HCT116 (cell line): ENCODE results near the gene SMTNL1. TPM values are rescaled to one million over a fixed set of nuclear protein-coding genes. Genes with fewer than 3 reads are reported as not detected.

Experiments
- ATAC-seq: fragments of 200-7000 bp; cut with Tn5 transposase; 2 replicates; pipeline ENCODE4 v1.9.1; 2020; ENCODE audit warnings: mild to moderate bottlenecking, moderate library complexity
- BruUV-seq: library from RNA; stranded (reverse); fragments of 400-500 nt; replicated peaks from 2 replicates; lab custom pipeline; 2021; lab: Mats Ljungman, UMichigan
- CTCF ChIA-PET: fragments of 300-600 bp; sonication (Branson Sonifier 250); formaldehyde crosslinking; loops from one replicate; lab custom pipeline; 2021; ENCODE audit warnings: antibody characterized with exemption; lab: Charles Lee
- POLR2A ChIA-PET: fragments of 300-600, 350-600 bp; sonication (Branson Sonifier 250); formaldehyde crosslinking; loops from one replicate; lab custom pipeline; 2021; ENCODE audit warnings: antibody characterized with exemption; lab: Charles Lee
- RAD21 ChIA-PET, 2 experiments: fragments of 300-600 bp; sonication (Branson Sonifier 250); formaldehyde crosslinking; loops; one replicate each; lab custom pipeline; 2023; ENCODE audit warnings: low total read pairs in 2 of 2; ENCODE audit not compliant: uncharacterized antibody in 2 of 2, unreplicated experiment in 2 of 2, low non-redundant PET in 1 of 2; lab: Charles Lee
- DNase-seq: peaks from one replicate; pipeline ENCODE4 v3.0.0-alpha.2; 2010; ENCODE audit warnings: low read depth, low spot score
- H2AFZ ChIP-seq: fragments of 200-600 bp; shearing (Covaris generic), sonication (generic); 2 replicates; pipeline ENCODE4 v1.6.1; 2017; ENCODE audit warnings: low read depth, mixed run types, mixed read lengths, antibody characterized with exemption, low read length; ENCODE audit not compliant: poor library complexity, severe bottlenecking
- H3K27ac ChIP-seq: 2 replicates; pipeline ENCODE4 v1.5.1; 2012; ENCODE audit warnings: low read depth, low read length
- H3K27me3 ChIP-seq: fragments of 200-600 bp; sonication (generic); 2 replicates; pipeline ENCODE4 v1.6.1; 2016; ENCODE audit warnings: mixed run types, low read length, mixed read lengths; ENCODE audit not compliant: insufficient read depth
- H3K36me3 ChIP-seq, 2 experiments: fragments of 200-500 bp in 1 of 2; fragments of 200-600 bp in 1 of 2; sonication (Bioruptor generic) in 1 of 2; sonication (generic) in 1 of 2; 2 replicates each; pipeline versions ENCODE4 v1.5.1 to v1.6.1; 2014 to 2016; ENCODE audit warnings: low read length in 2 of 2, inconsistent platforms in 1 of 2, mixed read lengths in 1 of 2, mixed run types in 1 of 2; ENCODE audit not compliant: insufficient read depth in 2 of 2, control insufficient read depth in 1 of 2
- H3K4me1 ChIP-seq, 2 experiments: fragments of 200-600 bp in 1 of 2; sonication (generic) in 1 of 2; 2 replicates each; pipeline versions ENCODE4 v1.5.1 to v1.6.1; 2012 to 2017; ENCODE audit warnings: low read length in 2 of 2, inconsistent platforms in 1 of 2, mild to moderate bottlenecking in 1 of 2, mixed read lengths in 1 of 2, mixed run types in 1 of 2, moderate library complexity in 1 of 2; ENCODE audit not compliant: insufficient read depth in 2 of 2, control insufficient read depth in 1 of 2
- H3K4me2 ChIP-seq: fragments of 200-600 bp; sonication (generic); 2 replicates; pipeline ENCODE4 v1.6.1; 2017; ENCODE audit warnings: mixed run types, low read length, mixed read lengths
- H3K4me3 ChIP-seq, 2 experiments: fragments of 200-600 bp in 1 of 2; sonication (generic) in 1 of 2; replicated peaks in 1 of 2; 2 replicates each; pipeline ENCODE4 v1.5.1; 2011 to 2016; ENCODE audit warnings: low read length in 2 of 2, control low read depth in 1 of 2, low read depth in 1 of 2, mild to moderate bottlenecking in 1 of 2, mixed read lengths in 1 of 2, mixed run types in 1 of 2
- H3K79me2 ChIP-seq: fragments of 200-600 bp; sonication (generic); 2 replicates; pipeline ENCODE4 v1.6.1; 2017; ENCODE audit warnings: mild to moderate bottlenecking, mixed run types, low read length, moderate library complexity, mixed read lengths; ENCODE audit not compliant: insufficient read depth
- H3K9ac ChIP-seq: fragments of 200-600 bp; sonication (generic); 2 replicates; pipeline ENCODE4 v1.6.1; 2016; ENCODE audit warnings: low read length, mixed read lengths
- H3K9me2 ChIP-seq: fragments of 200-600 bp; sonication (generic), shearing (Covaris generic); 2 replicates; pipeline ENCODE4 v1.6.1; 2017; ENCODE audit warnings: mixed run types, mild to moderate bottlenecking, moderate library complexity; ENCODE audit not compliant: insufficient read depth
- H3K9me3 ChIP-seq, 2 experiments: fragments of 200-500 bp in 1 of 2; fragments of 200-600 bp in 1 of 2; sonication (Bioruptor generic) in 1 of 2; sonication (generic) in 1 of 2; 2 replicates each; pipeline ENCODE4 v1.6.1; 2014 to 2017; ENCODE audit warnings: low read length in 2 of 2, mixed read lengths in 2 of 2, inconsistent platforms in 1 of 2, low read depth in 1 of 2, mild to moderate bottlenecking in 1 of 2, mixed run types in 1 of 2, moderate library complexity in 1 of 2; ENCODE audit not compliant: control insufficient read depth in 1 of 2, insufficient read depth in 1 of 2
- H4K20me1 ChIP-seq: fragments of 200-600 bp; sonication (generic), shearing (Covaris generic); 2 replicates; pipeline ENCODE4 v1.6.1; 2017; ENCODE audit warnings: mixed run types, mild to moderate bottlenecking, moderate library complexity; ENCODE audit not compliant: insufficient read depth
- CBX3 ChIP-seq: IDR thresholded peaks from 2 replicates; pipeline ENCODE4 v1.6.1; 2012; ENCODE audit warnings: low read depth
- CEBPB ChIP-seq: IDR thresholded peaks from 2 replicates; pipeline ENCODE4 v1.6.1; 2012; ENCODE audit warnings: low read depth
- CTCF ChIP-seq, 3 experiments: fragments of 200-600 bp in 1 of 3; sonication (generic) in 1 of 3; IDR thresholded peaks in 2 of 3; conservative IDR thresholded peaks in 1 of 3; 2 replicates each; pipeline ENCODE4 v1.5.1; 2012 to 2017; ENCODE audit warnings: low read depth in 2 of 3, low read length in 2 of 3, antibody characterized with exemption in 1 of 3, borderline replicate concordance in 1 of 3, control low read depth in 1 of 3, mild to moderate bottlenecking in 1 of 3, mixed read lengths in 1 of 3, mixed run types in 1 of 3, moderate library complexity in 1 of 3; ENCODE audit not compliant: insufficient read depth in 1 of 3
- EGR1 ChIP-seq: IDR thresholded peaks from 2 replicates; pipeline ENCODE4 v1.6.1; 2012; ENCODE audit warnings: low read depth
- ELF1 ChIP-seq: IDR thresholded peaks from 2 replicates; pipeline ENCODE4 v1.6.1; 2012; ENCODE audit warnings: low read depth, borderline replicate concordance
- EZH2 ChIP-seq: fragments of 200-600 bp; sonication (generic); IDR thresholded peaks from 2 replicates; pipeline ENCODE4 v1.6.1; 2017; ENCODE audit warnings: antibody characterized with exemption, mixed run types
- EZH2phosphoT487 ChIP-seq: fragments of 200-600 bp; IDR thresholded peaks from 2 replicates; pipeline ENCODE4 v1.6.1; 2018; ENCODE audit warnings: antibody characterized with exemption, borderline replicate concordance
- FOSL1 ChIP-seq: IDR thresholded peaks from 2 replicates; pipeline ENCODE4 v1.6.1; 2012; ENCODE audit warnings: low read depth
- JUND ChIP-seq: IDR thresholded peaks from 2 replicates; pipeline ENCODE4 v1.6.1; 2012
- POLR2A ChIP-seq: IDR thresholded peaks from 2 replicates; pipeline ENCODE4 v1.7.0; 2011; ENCODE audit warnings: borderline replicate concordance; ENCODE audit not compliant: insufficient read depth, insufficient read length; ENCODE audit errors: extremely low read depth
- POLR2AphosphoS5 ChIP-seq: IDR thresholded peaks from 2 replicates; pipeline ENCODE4 v1.6.1; 2011; ENCODE audit warnings: mild to moderate bottlenecking, low read depth, low read length, moderate library complexity
- REST ChIP-seq: IDR thresholded peaks from 2 replicates; pipeline ENCODE4 v1.6.1; 2012; ENCODE audit warnings: low read depth
- SIN3A ChIP-seq: IDR thresholded peaks from 2 replicates; pipeline ENCODE4 v1.6.1; 2012; ENCODE audit warnings: low read depth
- SP1 ChIP-seq: IDR thresholded peaks from 2 replicates; pipeline ENCODE4 v1.6.1; 2012; ENCODE audit warnings: low read depth
- TCF7L2 ChIP-seq: IDR thresholded peaks from 2 replicates; pipeline ENCODE4 v1.7.0; 2011; ENCODE audit warnings: borderline replicate concordance, inconsistent platforms; ENCODE audit not compliant: insufficient read depth, insufficient read length; ENCODE audit errors: extremely low read depth
- YY1 ChIP-seq: IDR thresholded peaks from 2 replicates; pipeline ENCODE4 v1.6.1; 2011; ENCODE audit warnings: low read length, low read depth, moderate library complexity, mild to moderate bottlenecking; ENCODE audit not compliant: insufficient replicate concordance; ENCODE audit errors: extremely low read depth
- ZFX ChIP-seq: fragments of 450-650 bp; IDR thresholded peaks from 2 replicates; pipeline ENCODE4 v1.6.1; 2017
- ZNF274 ChIP-seq: fragments of 200-500 bp; sonication (Bioruptor generic); IDR thresholded peaks from 2 replicates; pipeline ENCODE4 v1.6.1; 2014; ENCODE audit warnings: mild to moderate bottlenecking, low read depth, low read length, inconsistent platforms
- intact Hi-C: fragments of 100-400 bp; cut with micrococcal nuclease; formaldehyde crosslinking; loops from 2 replicates; pipeline ENCODE4 v1.10.0; 2022
- total RNA-seq: library from RNA; stranded (reverse); gene quantifications from one replicate; pipeline ENCODE4 v1.2.1, GENCODE V29; 2021; ENCODE audit not compliant: unreplicated experiment

The SMTNL1 gene
- total RNA-seq, 1 experiment from 2014 or later: not detected

- POLR2A ChIA-PET: no interaction called here
- no TSS peak for BruUV-seq
- no peak overlapping the region for H3K4me3 ChIP-seq
- CTCF ChIA-PET: no interaction called here
- no peak overlapping the region for H2AFZ ChIP-seq
- H4K20me1 ChIP-seq: no peaks in the 10 kb centered on the region
- H3K36me3 ChIP-seq: no peaks in the 10 kb centered on the region
- H3K79me2 ChIP-seq: no peaks in the 10 kb centered on the region
- intact Hi-C loops: no loop called here
- TF ChIP-seq CBX3: no peak
- no peak for TF ChIP-seq REST
- no peak for TF ChIP-seq EGR1
- no peak for TF ChIP-seq EZH2
- no peak for TF ChIP-seq YY1
- no peak for TF ChIP-seq TCF7L2
- TF ChIP-seq ELF1: no peak
- TF ChIP-seq CEBPB: no peak
- TF ChIP-seq CTCF (IDR thresholded peaks at IDR 0.05 in 2 of 3, conservative IDR thresholded peaks at IDR 0.05 in 1 of 3; ENCODE audit: borderline replicate concordance in 1 of 3, insufficient read depth in 1 of 3, low read depth in 2 of 3, low read length in 2 of 3): no peak
- TF ChIP-seq POLR2AphosphoS5: no peak
- no peak for TF ChIP-seq FOSL1
- no peak for TF ChIP-seq ZFX
- no peak for TF ChIP-seq ZNF274
- no peak for TF ChIP-seq SIN3A
- TF ChIP-seq POLR2A: no peak
- no peak for TF ChIP-seq EZH2phosphoT487
- TF ChIP-seq SP1: no peak
- no peak for TF ChIP-seq JUND
- no peaks in the 10 kb centered on the region for H3K9me2 ChIP-seq
- RAD21 ChIA-PET: no interaction called here
- no peak overlapping the region for H3K9ac ChIP-seq
- DNase-seq: no peak
- H3K4me2 ChIP-seq: no peak overlapping the region
- ATAC-seq: no peak
- H3K27me3 ChIP-seq: no peaks in the 10 kb centered on the region
- H3K9me3 ChIP-seq: no peaks in the 10 kb centered on the region
- peaks cover 9 to 17% of the 10 kb centered on the region in 2 experiments; a peak in 3 of 4 replicates for H3K4me1 ChIP-seq
- H3K27ac ChIP-seq: no peak overlapping the region
Measured at GRCh38 chr11:57500926-57501325, 36.5 kb upstream of the SMTNL1 start.
